HG03558 (cell line): Measurements from ENCODE around the gene CEP83.
"Not testable (repeated sequence)": the region's sequence is repeated elsewhere in the genome, so short reads cannot be mapped to it uniquely, and the experiment has no call there.

Experiments
- ATAC-seq: cut with Tn5 transposase; IDR thresholded peaks from one replicate; pipeline ENCODE4 v1.9.1; 2021; ENCODE audit warnings: moderate number of reproducible peaks; ENCODE audit not compliant: unreplicated experiment; ENCODE audit errors: extremely low read depth

CEP83 gene

GRCh38 chr12:94389482-94390129, 70.1 kb downstream of the CEP83 start:
- ATAC-seq: not testable (repeated sequence)

GRCh38 chr12:94386422-94386821, 73.2 kb downstream of the CEP83 start:
- no peak for ATAC-seq

- ATAC-seq: no peak
Measured at GRCh38 chr12:94384030-94384429, 75.6 kb downstream of the CEP83 start.

GRCh38 chr12:94380507-94380906, 79.2 kb downstream of the CEP83 start:
- ATAC-seq: no peak

GRCh38 chr12:94379479-94380113, 80.1 kb downstream of the CEP83 start:
- ATAC-seq: no peak

DNA sequence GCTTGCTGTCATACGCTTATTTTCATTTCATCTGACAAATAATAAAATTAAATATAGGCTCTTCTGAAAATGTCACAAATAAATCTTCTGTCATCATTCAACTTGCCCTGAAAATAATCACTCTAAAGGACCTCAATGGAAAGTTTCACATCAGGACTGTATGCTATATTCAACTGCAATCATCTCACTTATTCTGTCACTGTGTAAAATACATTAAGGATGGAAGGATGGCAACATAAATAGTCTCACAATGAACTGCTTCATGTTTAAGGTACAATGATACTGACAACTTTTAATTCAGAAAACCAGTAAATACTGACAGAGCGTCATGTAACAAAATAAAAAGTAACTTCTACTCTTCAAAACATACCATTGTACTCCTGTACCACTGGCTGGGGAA, 82.1 kb downstream of the CEP83 start:
- no peak for ATAC-seq

GRCh38 chr12:94374124-94374523, 85.5 kb downstream of the CEP83 start:
- ATAC-seq: no peak

DNA sequence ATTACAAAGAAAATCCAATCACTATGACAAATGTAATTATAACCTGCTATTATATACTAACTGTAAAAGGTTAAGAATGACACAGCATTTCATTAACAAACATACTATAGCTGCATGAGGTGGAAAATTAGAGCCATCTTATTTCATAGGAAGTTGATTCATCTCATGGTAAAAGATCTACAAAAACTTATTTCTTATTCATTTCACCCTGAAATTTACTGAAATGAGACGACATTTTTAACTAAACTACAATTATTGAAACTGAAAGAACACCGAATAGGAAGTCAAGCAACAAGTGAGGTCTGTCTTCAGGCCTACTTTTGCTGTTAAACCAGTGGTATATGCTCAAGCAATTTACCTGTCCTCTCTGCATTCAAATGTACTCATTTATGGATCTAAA, 87.2 kb downstream of the CEP83 start:
- no peak for ATAC-seq

DNA sequence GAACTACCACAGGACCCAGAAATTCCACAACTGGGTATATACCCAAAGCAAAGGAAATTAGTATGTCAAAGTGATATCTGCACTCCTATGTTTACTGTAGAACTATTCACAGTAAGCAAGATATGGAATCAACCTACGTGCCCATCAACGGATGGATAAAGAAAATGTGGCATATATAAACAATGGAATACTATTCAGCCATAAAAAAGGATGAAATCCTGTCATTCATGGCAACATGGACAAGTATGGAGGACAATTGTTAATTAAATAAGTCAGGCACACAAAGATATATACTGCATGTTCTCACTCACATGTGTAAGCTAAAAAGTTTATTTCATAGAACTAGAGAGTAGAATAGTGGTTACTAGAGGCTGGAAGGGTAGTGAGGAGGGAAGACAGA, 97.0 kb downstream of the CEP83 start:
- ATAC-seq: no peak

DNA sequence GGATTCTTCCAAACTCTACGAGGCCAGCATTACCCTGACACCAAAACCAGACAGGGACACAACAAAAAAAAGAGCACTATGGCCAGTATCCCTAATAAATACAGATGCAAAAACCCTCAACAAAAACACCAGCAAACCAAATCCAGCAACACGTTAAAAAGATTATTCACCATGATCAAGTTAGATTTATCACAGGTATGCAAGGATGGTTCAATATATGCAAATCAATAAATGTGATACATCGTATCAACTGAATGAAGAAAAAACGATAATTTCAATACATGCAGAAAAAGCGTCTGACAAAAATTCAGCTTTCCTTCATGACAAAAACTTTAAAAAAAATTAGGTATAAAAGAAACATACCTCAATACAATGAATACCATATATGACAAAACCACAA, 99.9 kb downstream of the CEP83 start:
- ATAC-seq: no peak

DNA sequence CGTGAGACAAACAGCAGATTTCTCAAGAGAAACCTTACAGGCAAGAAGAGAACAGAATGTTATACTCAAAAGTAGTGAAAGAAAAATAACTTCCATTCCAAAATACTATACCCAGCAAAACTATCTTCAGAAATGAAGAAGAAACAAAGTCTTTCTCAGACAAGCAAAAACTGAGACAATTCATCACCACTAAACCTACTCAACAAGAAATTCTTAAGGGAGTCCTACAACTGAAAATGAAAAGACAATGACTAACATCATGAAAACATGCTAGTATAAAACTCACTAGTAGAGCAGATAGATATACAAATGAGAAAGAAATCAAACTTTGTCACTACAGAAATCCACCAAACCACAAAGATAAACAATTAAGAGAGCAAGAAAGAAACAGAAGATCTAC, 106.5 kb downstream of the CEP83 start:
- ATAC-seq: no peak

GRCh38 chr12:94340573-94340972, 119.1 kb downstream of the CEP83 start:
- no peak for ATAC-seq

GRCh38 chr12:94338006-94338794, 121.5 kb downstream of the CEP83 start:
- ATAC-seq: no peak

- ATAC-seq: no peak
Measured at GRCh38 chr12:94336211-94336925, 123.3 kb downstream of the CEP83 start.

DNA sequence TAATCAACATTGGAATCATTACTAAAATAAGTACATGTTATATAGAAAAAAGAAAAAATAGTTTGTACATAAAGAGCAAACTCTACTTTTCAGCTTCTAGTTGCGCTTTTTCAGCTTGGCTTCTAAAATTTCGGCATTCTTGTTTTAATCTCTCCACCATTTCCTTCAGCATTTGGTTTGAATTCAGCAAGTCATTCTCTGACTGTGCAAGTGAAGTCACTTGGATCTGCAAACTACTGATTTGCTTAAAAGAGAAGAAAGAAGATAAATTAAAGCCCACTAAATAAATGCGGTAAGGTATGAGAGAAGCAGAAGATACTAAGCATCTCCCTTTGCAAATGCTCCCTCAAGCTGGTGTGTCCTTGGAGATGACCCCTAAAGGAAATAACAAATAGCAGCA, 126.3 kb downstream of the CEP83 start:
- no peak for ATAC-seq

DNA sequence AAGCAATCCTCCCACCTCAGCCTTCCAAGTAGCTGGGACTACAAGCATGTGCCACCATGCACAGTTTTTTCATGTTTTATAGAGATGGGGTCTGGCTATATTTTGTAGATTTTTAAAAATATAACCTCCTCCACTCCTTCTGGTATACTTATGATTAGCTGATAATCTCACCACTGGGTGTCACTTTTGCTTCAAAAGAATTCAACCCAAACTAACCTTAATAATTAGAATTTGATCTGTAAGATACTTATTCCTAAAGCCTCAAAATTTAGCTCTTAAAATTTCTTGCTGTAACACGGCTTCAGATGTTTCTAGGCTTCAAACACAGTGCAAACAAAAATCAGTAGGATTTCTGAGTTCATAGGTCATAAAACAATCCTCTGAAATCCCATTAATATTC, 130.3 kb downstream of the CEP83 start:
- no peak for ATAC-seq

GRCh38 chr12:94327809-94328208, 131.9 kb downstream of the CEP83 start:
- no peak for ATAC-seq

GRCh38 chr12:94326727-94327126, 132.9 kb downstream of the CEP83 start:
- ATAC-seq: no peak

DNA sequence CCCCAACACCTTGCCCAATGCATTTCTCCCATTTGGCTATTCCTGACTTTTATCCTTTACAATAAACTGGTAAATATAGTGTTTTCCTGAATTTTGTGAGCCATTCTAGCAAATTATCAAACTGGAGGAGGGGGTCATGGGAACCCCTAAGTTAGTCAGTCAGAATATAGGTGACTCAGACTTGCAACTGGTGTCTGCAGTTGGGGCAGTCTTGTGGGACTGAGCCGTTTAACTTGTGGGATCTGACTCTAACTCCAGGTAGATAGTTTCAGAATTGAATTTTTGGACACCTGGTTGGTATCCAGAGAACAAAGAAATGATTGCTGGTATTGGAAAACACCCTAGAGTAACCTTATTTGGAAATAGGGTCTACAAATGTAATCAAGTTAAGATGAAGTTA, 133.4 kb downstream of the CEP83 start:
- ATAC-seq: no peak

DNA sequence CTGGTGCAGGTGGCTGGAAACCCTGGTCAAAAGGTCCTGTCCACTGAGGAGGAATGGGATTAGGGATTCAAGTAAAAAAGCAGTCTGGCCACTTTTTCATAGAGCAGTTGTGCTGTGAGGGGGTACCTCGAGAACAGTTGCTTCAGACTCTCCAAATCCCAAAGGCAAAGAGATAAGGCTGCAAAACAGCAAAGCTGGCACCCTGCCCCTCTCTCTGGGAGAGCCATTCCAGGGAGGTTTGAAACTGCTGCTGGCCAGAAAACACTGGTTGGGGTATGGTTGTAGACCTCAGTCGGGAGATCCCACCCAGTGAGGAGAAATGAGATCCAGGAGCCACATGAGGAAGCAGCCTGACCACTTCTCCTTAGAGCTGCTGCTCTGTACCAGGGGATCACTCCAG, 137.3 kb downstream of the CEP83 start:
- ATAC-seq: no peak

- no peak for ATAC-seq
Measured at GRCh38 chr12:94320109-94320508, 139.6 kb downstream of the CEP83 start.
